HG02938 (cell line): Measurements from ENCODE around the gene TCEAL7.

Source experiments
- ATAC-seq: cut with Tn5 transposase; IDR thresholded peaks from one replicate; pipeline ENCODE4 v1.9.1; 2021; ENCODE audit warnings: mild to moderate bottlenecking, moderate library complexity; ENCODE audit not compliant: unreplicated experiment

Gene TCEAL7

GRCh38 chrX:103363046-103363445 is 33.0 kb downstream of the TCEAL7 start:
- ATAC-seq, result no peak

DNA sequence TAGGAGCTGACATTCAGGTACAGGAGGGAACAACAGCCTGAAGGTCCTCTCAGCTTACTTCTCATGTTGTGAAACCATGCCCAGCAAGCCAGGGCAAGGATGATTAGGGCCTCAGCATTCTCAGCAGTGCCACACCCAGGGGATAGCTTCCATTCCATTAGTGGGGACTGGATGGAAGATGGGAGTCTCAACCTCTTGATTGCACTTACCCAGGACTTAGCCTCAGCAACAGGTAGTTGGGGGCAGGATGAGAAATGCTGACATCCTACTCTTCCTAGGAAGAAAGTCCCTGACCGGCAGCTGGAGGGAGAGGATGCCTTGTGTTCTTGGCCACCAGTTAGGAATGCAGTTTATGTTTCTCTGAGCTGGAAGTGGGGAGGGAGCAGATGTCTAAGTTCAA is 37.5 kb downstream of the TCEAL7 start:
- ATAC-seq, result no peak

- ATAC-seq, result no peak
Measured at GRCh38 chrX:103369479-103369878, 39.4 kb downstream of the TCEAL7 start.

GRCh38 chrX:103372886-103373285 is 42.8 kb downstream of the TCEAL7 start:
- no peak for ATAC-seq

DNA sequence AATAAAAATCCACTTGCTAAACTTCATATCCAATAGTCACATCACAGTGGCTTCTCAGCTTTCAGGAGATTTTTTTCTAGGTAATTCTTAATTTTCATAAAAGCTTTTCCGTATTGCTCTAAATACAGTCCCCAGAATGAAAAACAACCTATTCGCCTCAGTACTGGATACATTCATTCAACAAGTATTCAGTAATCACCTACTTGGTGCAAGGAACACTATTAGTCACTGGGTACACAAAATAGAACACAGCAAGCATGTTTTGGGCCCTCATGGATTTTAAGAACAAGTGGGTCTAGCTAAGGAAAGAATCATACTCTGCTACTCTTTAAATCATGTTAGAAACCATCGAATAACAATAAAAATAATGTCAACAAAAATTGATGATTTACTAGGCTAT is 43.5 kb downstream of the TCEAL7 start:
- no peak for ATAC-seq

- no peak for ATAC-seq
Measured at GRCh38 chrX:103376118-103376978, 46.3 kb downstream of the TCEAL7 start, which contains the start of gene BEX3. BEX3 (plus strand) TSS chrX:103376538; CDS start chrX:103377522, 984 bp downstream.

GRCh38 chrX:103376979-103377324 is 46.9 kb downstream of the TCEAL7 start:
- no peak for ATAC-seq

DNA sequence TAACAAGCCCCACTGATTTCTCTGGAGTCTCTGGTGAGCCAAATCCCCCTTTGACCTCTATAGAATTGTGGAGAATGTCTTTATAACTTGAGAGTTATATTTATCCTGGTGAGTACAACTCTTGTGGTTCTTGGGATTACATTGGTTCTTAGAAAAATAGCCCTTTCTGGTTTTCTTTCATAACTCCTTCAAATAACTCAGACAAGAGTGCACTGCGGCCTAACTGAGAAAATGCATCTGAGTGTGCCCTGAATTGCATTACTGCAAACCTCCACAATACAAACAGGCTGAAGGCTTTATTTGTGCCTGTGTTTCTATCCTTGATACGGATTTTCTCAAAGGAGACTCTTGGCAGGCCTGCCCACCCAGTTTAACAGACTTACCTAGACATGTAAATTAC is 49.0 kb downstream of the TCEAL7 start:
- no peak for ATAC-seq
